Stomach smooth muscle (tissue), 2 donors: ENCODE measurements around the gene FRMPD4.

Experiments used
- H3K27ac ChIP-seq: one replicate; pipeline ENCODE4 v1.7.0; 2013; ENCODE audit warnings: mild to moderate bottlenecking, low read length, inconsistent platforms
- H3K27me3 ChIP-seq, 2 donors: one replicate each; pipeline ENCODE4 v1.7.0; 2013; ENCODE audit warnings: low read length in 2 of 2; ENCODE audit not compliant: insufficient read depth in 2 of 2, control insufficient read depth in 1 of 2
- H3K36me3 ChIP-seq, 2 donors: one replicate each; pipeline ENCODE4 v1.7.0; 2013; ENCODE audit warnings: low read length in 2 of 2; ENCODE audit not compliant: control insufficient read depth in 2 of 2, insufficient read depth in 2 of 2
- H3K4me1 ChIP-seq: one replicate; pipeline ENCODE4 v1.7.0; 2013; ENCODE audit warnings: low read length; ENCODE audit not compliant: control insufficient read depth, insufficient read depth
- H3K4me3 ChIP-seq, 2 donors: one replicate each; pipeline ENCODE4 v1.7.0; 2013; ENCODE audit warnings: low read length in 2 of 2
- H3K9ac ChIP-seq, 2 donors: one replicate each; pipeline ENCODE4 v1.7.0; 2013; ENCODE audit warnings: low read length in 2 of 2, mild to moderate bottlenecking in 1 of 2
- H3K9me3 ChIP-seq, 2 donors: one replicate each; pipeline ENCODE4 v1.7.0; 2013; ENCODE audit warnings: low read length in 2 of 2; ENCODE audit not compliant: control insufficient read depth in 2 of 2
- donor health status: healthy.
- donor health status: Pancreatic carcinoma.

Gene FRMPD4

DNA sequence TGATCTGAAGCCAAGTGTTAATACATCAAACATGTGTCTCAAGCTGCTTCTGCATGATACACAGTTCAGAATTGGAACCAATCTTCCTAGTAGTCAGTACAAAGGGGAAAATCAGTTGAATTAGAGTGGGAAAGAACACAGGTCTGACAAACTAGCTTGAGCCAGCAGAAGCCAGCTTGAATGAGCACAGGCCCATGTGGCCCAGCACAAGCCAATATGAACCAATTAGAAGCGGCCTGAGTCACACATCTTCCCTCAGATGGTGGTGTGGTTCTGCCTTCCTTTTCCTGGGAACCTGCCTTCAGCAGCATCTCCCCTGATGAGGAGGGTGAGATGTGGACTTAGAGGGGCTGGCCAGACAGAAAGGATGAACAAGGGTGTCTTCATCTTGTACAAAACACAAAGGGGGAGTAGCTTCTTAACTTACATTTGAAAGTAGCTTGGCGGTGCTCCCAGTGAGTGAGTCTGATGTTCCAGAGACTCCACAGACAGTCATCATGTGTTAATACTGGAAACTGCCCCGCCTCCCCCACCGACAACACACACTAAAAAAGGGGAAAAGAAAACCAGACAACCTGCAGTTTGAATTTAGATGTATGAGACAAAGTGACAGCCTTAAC lies 72.0 kb downstream of the FRMPD4 start:
- Histone ChIP-seq H3K9ac (no peak overlapping the region), H3K36me3 (no peaks in the 10 kb centered on the region), H3K4me3 (no peak overlapping the region), H3K9me3 (no peaks in the 10 kb centered on the region), H3K4me1 (no peaks in the 10 kb centered on the region), H3K27ac (no peak overlapping the region), H3K27me3 (no peaks in the 10 kb centered on the region)

DNA sequence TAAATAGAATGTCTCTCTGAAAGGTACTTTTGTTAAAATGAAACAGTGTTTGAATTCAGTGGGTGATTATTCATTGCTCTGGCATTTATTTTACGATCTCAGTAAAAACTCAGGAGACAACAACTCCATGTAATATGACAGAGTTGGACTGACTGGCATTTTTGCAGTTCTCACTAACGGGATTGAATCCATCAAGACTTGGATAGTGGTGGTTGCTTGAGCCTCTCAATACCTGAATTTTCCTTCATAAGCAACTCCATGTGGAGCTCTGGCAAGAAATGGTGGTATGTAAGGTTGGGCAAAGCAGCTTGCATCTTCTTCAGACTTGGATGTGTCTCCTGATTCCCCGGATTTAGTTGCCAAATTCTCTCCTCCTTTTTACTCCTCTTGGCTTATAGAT lies 72.7 kb downstream of the FRMPD4 start:
- Histone ChIP-seq H3K27ac (no peak overlapping the region), H3K9ac (no peak overlapping the region), H3K9me3 (no peaks in the 10 kb centered on the region), H3K4me3 (no peak overlapping the region), H3K4me1 (no peaks in the 10 kb centered on the region), H3K27me3 (no peaks in the 10 kb centered on the region), H3K36me3 (no peaks in the 10 kb centered on the region)

DNA sequence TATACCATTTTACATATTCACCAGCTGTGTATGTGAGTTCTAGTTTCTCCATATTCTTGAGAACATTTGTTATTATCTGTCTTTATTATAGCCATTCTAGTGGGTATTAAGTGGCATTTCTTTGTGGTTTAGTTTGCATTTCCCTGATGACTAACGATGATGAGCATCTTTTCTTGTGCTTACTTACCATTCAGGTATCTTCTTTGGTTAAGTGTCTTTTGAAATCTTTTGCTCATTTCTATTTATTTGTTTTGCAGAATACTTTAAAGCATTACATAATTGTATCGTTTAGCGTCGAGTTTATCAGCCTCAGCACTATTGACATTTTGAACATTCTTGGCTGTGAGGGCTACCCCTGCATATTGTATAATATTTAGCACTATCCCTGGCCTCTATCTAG lies 85.4 kb downstream of the FRMPD4 start:
- Histone ChIP-seq H3K4me3 (no peak overlapping the region), H3K36me3 (no peaks in the 10 kb centered on the region), H3K9me3 (no peaks in the 10 kb centered on the region), H3K27ac (no peak overlapping the region), H3K4me1 (no peaks in the 10 kb centered on the region), H3K27me3 (no peaks in the 10 kb centered on the region), H3K9ac (no peak overlapping the region)

DNA sequence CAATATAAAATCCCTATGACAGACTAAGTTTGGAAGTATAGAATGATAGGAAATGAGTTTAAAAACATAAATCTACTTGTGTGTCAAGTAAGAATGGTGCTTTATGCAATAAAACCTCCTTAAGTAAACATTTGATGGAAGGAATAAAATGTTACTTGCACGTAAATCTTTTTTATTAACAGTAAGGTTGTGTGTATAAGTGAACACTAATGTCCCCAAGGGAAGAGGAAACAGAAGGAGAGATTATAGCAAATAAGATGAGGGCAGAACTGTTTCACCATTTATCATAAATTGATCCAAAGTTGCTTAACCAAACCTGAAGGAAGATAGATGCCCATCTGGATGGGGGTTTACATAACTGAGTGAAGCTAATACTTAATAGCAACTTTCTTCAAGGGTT lies 86.8 kb downstream of the FRMPD4 start:
- H3K27me3 ChIP-seq, result no peaks in the 10 kb centered on the region
- H3K4me3 ChIP-seq, result no peak overlapping the region
- no peak overlapping the region for H3K27ac ChIP-seq
- no peaks in the 10 kb centered on the region for H3K9me3 ChIP-seq
- no peaks in the 10 kb centered on the region for H3K36me3 ChIP-seq
- no peak overlapping the region for H3K9ac ChIP-seq
- H3K4me1 ChIP-seq, result no peaks in the 10 kb centered on the region

- no peaks in the 10 kb centered on the region for H3K9me3 ChIP-seq
- no peak overlapping the region for H3K27ac ChIP-seq
- H3K36me3 ChIP-seq, result no peaks in the 10 kb centered on the region
- no peak overlapping the region for H3K4me3 ChIP-seq
- H3K27me3 ChIP-seq, result no peaks in the 10 kb centered on the region
- no peaks in the 10 kb centered on the region for H3K4me1 ChIP-seq
- no peak overlapping the region for H3K9ac ChIP-seq
Measured at GRCh38 chrX:12227412-12228041, 89.3 kb downstream of the FRMPD4 start.

- H3K36me3 ChIP-seq, result no peaks in the 10 kb centered on the region
- no peak overlapping the region for H3K9ac ChIP-seq
- H3K27me3 ChIP-seq, result no peaks in the 10 kb centered on the region
- H3K4me1 ChIP-seq, result no peaks in the 10 kb centered on the region
- no peak overlapping the region for H3K27ac ChIP-seq
- H3K4me3 ChIP-seq, result no peak overlapping the region
- no peaks in the 10 kb centered on the region for H3K9me3 ChIP-seq
Measured at GRCh38 chrX:12228862-12229261, 90.6 kb downstream of the FRMPD4 start.

GRCh38 chrX:12229986-12230385 lies 91.7 kb downstream of the FRMPD4 start:
- no peaks in the 10 kb centered on the region for H3K36me3 ChIP-seq
- H3K9ac ChIP-seq, result no peak overlapping the region
- H3K9me3 ChIP-seq, result no peaks in the 10 kb centered on the region
- H3K4me3 ChIP-seq, result no peak overlapping the region
- no peak overlapping the region for H3K27ac ChIP-seq
- no peaks in the 10 kb centered on the region for H3K4me1 ChIP-seq
- H3K27me3 ChIP-seq, result no peaks in the 10 kb centered on the region

DNA sequence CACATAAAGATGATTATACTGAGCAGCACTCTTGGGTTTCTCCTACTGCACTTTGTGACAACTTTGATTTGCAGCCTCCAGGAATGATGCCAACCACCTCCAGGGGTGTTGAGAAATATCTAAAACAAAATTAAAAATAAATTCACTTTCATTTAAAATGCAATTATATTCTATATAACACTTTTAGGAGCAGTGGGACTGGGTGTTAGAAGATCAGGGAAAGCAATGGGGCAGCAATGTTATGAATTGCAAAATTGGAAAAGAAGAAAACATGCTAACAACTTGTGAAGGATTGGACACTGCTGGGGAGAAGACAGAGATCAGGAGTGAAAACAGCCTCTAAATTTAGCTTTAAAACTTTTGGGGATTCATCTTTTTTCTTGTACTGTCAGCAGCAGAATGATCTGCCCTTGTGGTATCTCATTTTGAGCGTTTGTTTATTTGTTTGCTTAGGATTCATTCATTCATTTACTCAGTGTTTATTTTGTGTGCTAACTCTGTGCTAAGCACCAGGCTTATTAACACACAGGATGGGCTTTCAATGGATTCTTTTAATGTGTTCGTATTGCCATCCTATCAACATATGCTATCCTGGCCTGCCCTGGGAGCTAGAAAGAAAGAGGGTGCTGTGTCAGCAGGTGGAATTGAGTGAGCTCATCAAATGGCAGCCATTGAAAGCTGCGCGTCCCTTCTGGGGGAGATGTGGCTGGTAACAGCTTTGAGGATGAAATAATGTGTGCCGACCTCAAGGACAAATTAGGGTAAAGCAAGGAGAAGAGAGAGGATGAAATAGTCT lies 96.5 kb downstream of the FRMPD4 start:
- Histone ChIP-seq H3K27ac (no peak overlapping the region), H3K36me3 (no peaks in the 10 kb centered on the region)

GRCh38 chrX:12236156-12236555 lies 97.9 kb downstream of the FRMPD4 start:
- Histone ChIP-seq H3K27ac (no peak overlapping the region), H3K9me3 (no peaks in the 10 kb centered on the region), H3K36me3 (no peaks in the 10 kb centered on the region), H3K27me3 (no peaks in the 10 kb centered on the region), H3K4me3 (no peak overlapping the region), H3K9ac (no peak overlapping the region), H3K4me1 (no peaks in the 10 kb centered on the region)

More for the DNA sequence above, 96.5 kb downstream of the FRMPD4 start:
- Histone ChIP-seq H3K4me1 (no peaks in the 10 kb centered on the region), H3K9me3 (no peaks in the 10 kb centered on the region), H3K4me3 (no peak overlapping the region), H3K9ac (no peak overlapping the region), H3K27me3 (no peaks in the 10 kb centered on the region)

DNA sequence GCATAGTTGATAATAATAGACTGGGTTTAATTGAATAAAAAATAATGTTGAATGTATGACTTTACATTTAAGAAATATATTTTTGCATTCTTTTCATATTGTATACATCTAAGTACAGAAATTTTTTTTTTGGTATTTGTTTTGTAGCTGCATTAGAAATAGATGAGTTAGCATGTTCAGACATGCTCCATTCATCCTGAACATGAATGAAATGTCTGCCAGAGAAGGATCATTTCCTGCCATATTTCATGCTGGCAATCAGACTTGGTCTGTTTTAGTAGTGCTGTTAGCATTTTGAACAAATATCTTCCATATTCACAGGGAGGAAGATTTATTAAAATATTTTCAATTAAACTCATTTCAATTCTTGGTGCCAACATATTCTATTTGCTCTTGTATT lies 98.9 kb downstream of the FRMPD4 start:
- Histone ChIP-seq H3K4me3 (no peak overlapping the region), H3K4me1 (no peaks in the 10 kb centered on the region), H3K9ac (no peak overlapping the region), H3K36me3 (no peaks in the 10 kb centered on the region), H3K27me3 (no peaks in the 10 kb centered on the region), H3K27ac (no peak overlapping the region), H3K9me3 (no peaks in the 10 kb centered on the region)

DNA sequence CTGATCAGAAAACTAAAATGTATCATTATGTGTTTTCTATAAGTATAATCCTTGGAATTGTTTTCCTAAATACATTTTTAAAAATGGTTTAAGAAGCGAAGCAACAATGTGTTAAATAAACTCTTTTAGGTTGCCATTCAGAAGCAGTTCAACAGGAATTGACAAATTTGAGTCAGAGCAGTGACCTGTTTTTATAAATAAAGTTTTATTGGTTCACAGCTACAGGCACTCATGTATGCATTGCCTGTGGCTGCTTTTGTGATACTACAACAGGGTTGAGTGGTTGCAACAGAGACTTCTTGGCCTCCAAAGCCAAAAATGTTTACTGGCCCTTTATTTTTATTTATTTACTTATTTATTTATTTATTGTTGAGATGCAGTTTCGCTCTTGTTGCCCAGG lies 99.5 kb downstream of the FRMPD4 start:
- no peak overlapping the region for H3K9ac ChIP-seq
- no peaks in the 10 kb centered on the region for H3K4me1 ChIP-seq
- H3K27ac ChIP-seq, result no peak overlapping the region
- no peaks in the 10 kb centered on the region for H3K27me3 ChIP-seq
- no peak overlapping the region for H3K4me3 ChIP-seq
- H3K9me3 ChIP-seq, result no peaks in the 10 kb centered on the region
- no peaks in the 10 kb centered on the region for H3K36me3 ChIP-seq
